H1 (cell line): Measurements from ENCODE around the gene NPM1. TPM values are rescaled to one million over a fixed set of nuclear protein-coding genes. Genes with fewer than 3 reads are reported as not detected.
A peak's percentile ranks its signal among the peaks of the same experiment; 100 is the strongest.

Experiments used
- CTCF ChIA-PET: fragments of 300-600 bp; sonication (Branson Sonifier 250); formaldehyde crosslinking; loops from one replicate; lab custom pipeline; 2021; ENCODE audit not compliant: partially characterized antibody; lab: Charles Lee
- POLR2A ChIA-PET: fragments of 300-600 bp; sonication (Branson Sonifier 250); formaldehyde crosslinking; loops from one replicate; lab custom pipeline; 2021; ENCODE audit warnings: inconsistent platforms; ENCODE audit not compliant: partially characterized antibody; lab: Charles Lee
- DNase-seq, 2 experiments: peaks; one replicate each; pipeline versions ENCODE4 v3.0.0 to v3.0.0-alpha.2; 2010 to 2022; ENCODE audit warnings: low spot score in 2 of 2, low read depth in 1 of 2, mixed read lengths in 1 of 2
- FAIRE-seq: peaks from 2 replicates; lab custom pipeline; 2011; peaks lifted over from hg19 to GRCh38; lab: Jason Lieb, UNC
- H2AFZ ChIP-seq: 2 replicates; pipeline ENCODE4 v1.8.1; 2012; ENCODE audit warnings: low read length, inconsistent platforms
- H2AK5ac ChIP-seq: 2 replicates; pipeline ENCODE4 v1.6.1; 2013; ENCODE audit warnings: low read depth, low read length
- H2BK120ac ChIP-seq: replicated peaks from 2 replicates; pipeline ENCODE3; 2013; ENCODE audit warnings: low read depth, low read length, inconsistent platforms
- H2BK12ac ChIP-seq: 2 replicates; pipeline ENCODE4 v1.6.1; 2013; ENCODE audit warnings: low read depth, low read length
- H2BK15ac ChIP-seq: 2 replicates; pipeline ENCODE4 v1.6.1; 2013; ENCODE audit warnings: low read length
- H2BK20ac ChIP-seq: 2 replicates; pipeline ENCODE4 v1.6.1; 2013; ENCODE audit warnings: low read length
- H2BK5ac ChIP-seq: 2 replicates; pipeline ENCODE4 v1.6.1; 2013; ENCODE audit warnings: low read depth, low read length
- H3K14ac ChIP-seq: 2 replicates; pipeline ENCODE4 v1.6.1; 2013; ENCODE audit warnings: inconsistent platforms; ENCODE audit not compliant: insufficient read length
- H3K18ac ChIP-seq: 2 replicates; pipeline ENCODE4 v1.6.1; 2013; ENCODE audit warnings: low read length; ENCODE audit errors: extremely low read depth
- H3K23ac ChIP-seq: 2 replicates; pipeline ENCODE4 v1.6.1; 2013; ENCODE audit warnings: inconsistent platforms; ENCODE audit not compliant: insufficient read length
- H3K23me2 ChIP-seq: 2 replicates; pipeline ENCODE4 v1.6.1; 2013; ENCODE audit warnings: low read depth, low read length
- H3K27ac ChIP-seq: 2 replicates; pipeline ENCODE4 v1.6.1; 2011; ENCODE audit warnings: low read depth, low read length, inconsistent platforms
- H3K27me3 ChIP-seq, 4 experiments: replicated peaks in 1 of 4; 1 replicate in 1 of 4; 2 replicates in 3 of 4; pipeline versions ENCODE4 v1.6.1 to v1.8.1; 2011 to 2013; ENCODE audit warnings: low read length in 3 of 4, mild to moderate bottlenecking in 3 of 4, inconsistent platforms in 2 of 4, mixed read lengths in 2 of 4, moderate library complexity in 1 of 4; ENCODE audit not compliant: control insufficient read depth in 3 of 4, insufficient read depth in 3 of 4; ENCODE audit errors: extremely low read depth in 1 of 4
- H3K36me3 ChIP-seq, 4 experiments: 2 replicates each; pipeline versions ENCODE4 v1.6.1 to v1.8.1; 2011 to 2013; ENCODE audit warnings: mild to moderate bottlenecking in 4 of 4, low read length in 3 of 4, moderate library complexity in 2 of 4, control low read depth in 1 of 4, inconsistent platforms in 1 of 4; ENCODE audit not compliant: insufficient read depth in 4 of 4, control insufficient read depth in 2 of 4
- H3K4ac ChIP-seq: replicated peaks from 2 replicates; pipeline ENCODE3; 2013; ENCODE audit warnings: low read length, low read depth, mixed read lengths, inconsistent platforms; ENCODE audit not compliant: insufficient read length
- H3K4me1 ChIP-seq, 4 experiments: replicated peaks in 1 of 4; 1 replicate in 1 of 4; 2 replicates in 3 of 4; pipeline versions ENCODE4 v1.6.1 to v1.8.1; 2011 to 2013; ENCODE audit warnings: low read length in 3 of 4, inconsistent platforms in 2 of 4, mixed read lengths in 1 of 4; ENCODE audit not compliant: insufficient read depth in 4 of 4, control insufficient read depth in 3 of 4
- H3K4me2 ChIP-seq, 2 experiments: 2 replicates each; pipeline versions ENCODE4 v1.6.1 to v1.8.1; 2011 to 2013; ENCODE audit warnings: low read depth in 2 of 2, low read length in 2 of 2, control low read depth in 1 of 2, inconsistent platforms in 1 of 2, mild to moderate bottlenecking in 1 of 2; ENCODE audit not compliant: insufficient read depth in 1 of 2
- H3K4me3 ChIP-seq, 4 experiments: fragments of 200-600, 300-600 bp in 1 of 4; sonication (generic), shearing (Covaris generic), sonication (Bioruptor Twin) in 1 of 4; 2 replicates each; pipeline versions ENCODE4 v1.5.1 to v1.8.1; 2011 to 2016; ENCODE audit warnings: low read length in 4 of 4, low read depth in 3 of 4, control low read depth in 2 of 4, inconsistent platforms in 2 of 4, mild to moderate bottlenecking in 2 of 4, mixed read lengths in 1 of 4, moderate library complexity in 1 of 4; ENCODE audit not compliant: insufficient read depth in 2 of 4; ENCODE audit errors: extremely low read depth in 1 of 4
- H3K56ac ChIP-seq: replicated peaks from 2 replicates; pipeline ENCODE3; 2013; ENCODE audit warnings: low read depth, mild to moderate bottlenecking, mixed read lengths, low read length, inconsistent platforms; ENCODE audit not compliant: insufficient read length
- H3K79me1 ChIP-seq: 2 replicates; pipeline ENCODE4 v1.6.1; 2013; ENCODE audit warnings: low read depth, low read length, control low read depth
- H3K79me2 ChIP-seq, 2 experiments: 2 replicates each; pipeline versions ENCODE4 v1.6.1 to v1.8.1; 2012 to 2013; ENCODE audit warnings: low read length in 2 of 2, mild to moderate bottlenecking in 2 of 2, inconsistent platforms in 1 of 2; ENCODE audit not compliant: insufficient read depth in 2 of 2, control insufficient read depth in 1 of 2
- H3K9ac ChIP-seq, 4 experiments: replicated peaks in 1 of 4; 1 replicate in 1 of 4; 2 replicates in 3 of 4; pipeline versions ENCODE4 v1.6.1 to v1.8.1; 2011 to 2013; ENCODE audit warnings: low read depth in 3 of 4, low read length in 3 of 4, control low read depth in 2 of 4, mild to moderate bottlenecking in 2 of 4, moderate library complexity in 2 of 4, inconsistent platforms in 1 of 4; ENCODE audit errors: extremely low read depth in 1 of 4
- H3K9me3 ChIP-seq, 2 experiments: 2 replicates each; pipeline versions ENCODE4 v1.6.1 to v1.8.1; 2012 to 2013; ENCODE audit warnings: mild to moderate bottlenecking in 2 of 2, moderate library complexity in 2 of 2, control low read depth in 1 of 2, inconsistent platforms in 1 of 2, low read depth in 1 of 2, low read length in 1 of 2, mixed read lengths in 1 of 2; ENCODE audit not compliant: insufficient read depth in 2 of 2
- H4K20me1 ChIP-seq, 2 experiments: replicated peaks in 1 of 2; 2 replicates each; pipeline versions ENCODE3 to v1.8.1; 2011 to 2013; ENCODE audit warnings: inconsistent platforms in 2 of 2, low read length in 2 of 2, mild to moderate bottlenecking in 1 of 2; ENCODE audit not compliant: insufficient read depth in 2 of 2, control insufficient read depth in 1 of 2
- H4K5ac ChIP-seq: 2 replicates; pipeline ENCODE4 v1.6.1; 2013; ENCODE audit warnings: low read length, low read depth, mixed read lengths, inconsistent platforms; ENCODE audit not compliant: insufficient read length
- H4K8ac ChIP-seq: 2 replicates; pipeline ENCODE4 v1.8.0; 2013; ENCODE audit warnings: mild to moderate bottlenecking, moderate library complexity, low read length, inconsistent platforms; ENCODE audit not compliant: insufficient read depth; ENCODE audit errors: extremely low read depth
- H4K91ac ChIP-seq: replicated peaks from 2 replicates; pipeline ENCODE3; 2013; ENCODE audit warnings: low read length, mixed read lengths, inconsistent platforms; ENCODE audit not compliant: insufficient read length
- CBX5 ChIP-seq: fragments of 300-800, 300-1000 bp; sonication (generic); IDR thresholded peaks from 2 replicates; pipeline ENCODE4 v1.7.1; 2016; ENCODE audit warnings: antibody characterized with exemption, low read length, low read depth
- CHD1 ChIP-seq: IDR thresholded peaks from 2 replicates; pipeline ENCODE4 v1.6.1; 2012; ENCODE audit warnings: low read depth, low read length, improper control_type of control experiment
- EZH2 ChIP-seq: fragments of 200-600 bp; sonication (generic); IDR thresholded peaks from 2 replicates; pipeline ENCODE4 v1.7.1; 2012; ENCODE audit warnings: low read depth, mild to moderate bottlenecking, moderate library complexity, low read length, inconsistent platforms; ENCODE audit not compliant: severe bottlenecking
- FOSL1 ChIP-seq: IDR thresholded peaks from 2 replicates; pipeline ENCODE4 v1.6.1; 2011; ENCODE audit warnings: mild to moderate bottlenecking, low read depth, low read length, moderate library complexity; ENCODE audit not compliant: insufficient read depth
- HDAC6 ChIP-seq: IDR thresholded peaks from one replicate; pipeline ENCODE4 v1.7.1; 2012; ENCODE audit warnings: low read depth, mild to moderate bottlenecking, inconsistent platforms, low read length, moderate library complexity
- KDM4A ChIP-seq: IDR thresholded peaks from one replicate; pipeline ENCODE4 v1.7.1; 2012; ENCODE audit warnings: low read depth, mild to moderate bottlenecking, moderate library complexity, low read length, inconsistent platforms; ENCODE audit not compliant: severe bottlenecking
- RFX5 ChIP-seq: IDR thresholded peaks from 2 replicates; pipeline ENCODE4 v1.6.1; 2011; ENCODE audit warnings: low read depth, low read length, improper control_type of control experiment, borderline replicate concordance
- TAF1 ChIP-seq: IDR thresholded peaks from 2 replicates; pipeline ENCODE4 v1.6.1; 2011; ENCODE audit warnings: mild to moderate bottlenecking, low read depth, low read length
- ZNF274 ChIP-seq: IDR thresholded peaks from 2 replicates; pipeline ENCODE4 v1.7.0; 2012; ENCODE audit warnings: low read length, borderline replicate concordance; ENCODE audit errors: extremely low read depth
- WGBS, 2 experiments: shearing (Covaris generic) in 1 of 2; methylation state at CpG; one replicate each; pipeline versions ENCODE4 v1.1.6 to v1.1.7; 2013 to 2015; ENCODE audit warnings: low lambda C conversion rate in 2 of 2, mixed read lengths in 2 of 2, inconsistent platforms in 1 of 2, low coverage in 1 of 2, missing lambda C conversion rate in 1 of 2; ENCODE audit not compliant: insufficient replicate concordance in 2 of 2, insufficient coverage in 1 of 2, insufficient read length in 1 of 2; ENCODE audit errors: extremely low coverage in 1 of 2, missing lambda C conversion rate in 1 of 2; 5-methylcytosine and 5-hydroxymethylcytosine counted together
- polyA plus RNA-seq, 7 experiments: library from polyadenylated mRNA; depleted of rRNA in 3 of 7; stranded (reverse) in 5 of 7; unstranded in 2 of 7; fragments of >200 nt in 5 of 7; fragments of 200-250 nt in 2 of 7; gene quantifications; 1 replicate in 5 of 7; 2 replicates in 1 of 7; 4 replicates in 1 of 7; pipeline versions ENCODE4 v1.2.1 to v1.2.3, GENCODE V29; 2011 to 2013; ENCODE audit warnings: missing spikeins in 2 of 7, mixed read lengths in 2 of 7
- total RNA-seq: library from RNA; stranded (reverse); fragmentation: NEBNext Ultra II Directional; extraction: Animal tissue kit (Norgen Biotek cat#: 25700); gene quantifications from 2 replicates; pipeline ENCODE4 v1.2.1, GENCODE V29; 2021
- TF ChIP-seq, protein P1 (sequence below): IDR thresholded peaks from 2 replicates; pipeline ENCODE4 v1.6.1; 2012; ENCODE audit warnings: inconsistent platforms
- TF ChIP-seq, protein P2 (sequence below), 3 experiments: IDR thresholded peaks; 1 replicate in 2 of 3; 2 replicates in 1 of 3; pipeline versions ENCODE4 v1.5.1 to v1.6.1; 2011; ENCODE audit warnings: low read length in 3 of 3, mild to moderate bottlenecking in 3 of 3, inconsistent platforms in 2 of 3, low read depth in 1 of 3, moderate library complexity in 1 of 3; ENCODE audit not compliant: insufficient read depth in 1 of 3; ENCODE audit errors: control extremely low read depth in 1 of 3

Gene NPM1
- total and polyA plus RNA-seq, 2 of the 8 experiments (the other 6 are each of a cell fraction or from before 2014, with no cell fraction given): 2,182 to 4,042 TPM

DNA sequence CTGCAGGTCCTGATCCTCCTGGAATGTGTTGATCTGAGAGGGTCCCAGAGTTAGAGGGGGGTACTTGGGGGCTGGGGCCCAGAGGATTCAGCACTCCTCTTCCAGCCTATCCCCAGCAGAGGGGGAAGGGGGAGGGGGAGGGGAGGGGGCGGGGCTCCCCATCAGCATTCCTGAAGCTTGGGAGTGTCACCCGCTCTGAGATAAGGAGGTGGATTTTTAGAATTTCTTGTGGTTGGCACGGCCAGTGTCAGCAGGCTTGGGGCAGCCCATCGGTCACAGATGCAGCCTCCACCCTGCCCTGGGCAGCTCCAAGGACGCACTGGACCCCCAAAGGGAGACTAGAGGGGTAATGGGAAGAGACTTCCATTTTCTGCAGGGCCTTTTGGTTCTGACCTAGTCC lies 37.1 kb downstream of the NPM1 start:
- Histone ChIP-seq H3K9me3 (no peaks in the 10 kb centered on the region), H4K20me1 (peaks cover 1 to 5% of the 10 kb centered on the region in 2 experiments), H2AFZ (no peak overlapping the region), H4K91ac (no peak overlapping the region), H3K36me3 (no peaks in the 10 kb centered on the region), H3K14ac (no peak overlapping the region), H3K18ac (no peak overlapping the region; the same call in 1 of the 2 replicates), H2BK12ac (no peak overlapping the region), H2AK5ac (no peak overlapping the region), H2BK120ac (no peak overlapping the region), H3K23me2 (peaks cover 6% of the 10 kb centered on the region; the same call in 1 of the 2 replicates), H3K56ac (no peak overlapping the region), H4K5ac (no peak overlapping the region), H3K4me3 (no peak overlapping the region), H2BK5ac (no peak overlapping the region), H3K4ac (no peak overlapping the region), H3K79me1 (no peaks in the 10 kb centered on the region), H2BK15ac (no peak overlapping the region), H2BK20ac (no peak overlapping the region), H3K23ac (no peak overlapping the region), H4K8ac (no peak overlapping the region; the same call in 1 of the 2 replicates), H3K4me2 (peak overlapping the region in 1 of 2 experiments; percentile 23; a peak in 1 of 4 replicates), H3K27ac (no peak overlapping the region), H3K9ac (no peak overlapping the region), H3K27me3 (peaks cover 19 to 29% (median 27%) of the 10 kb centered on the region in 4 experiments), H3K79me2 (no peaks in the 10 kb centered on the region), H3K4me1 (peaks cover 0 to 18% (median 14%) of the 10 kb centered on the region in 4 experiments; a peak in 6 of 7 replicates)
- no peak for DNase-seq
- WGBS, 2 experiments: 47% methylated on average over 3 of the region's 5 CpGs; no CpG with 5 or more reads in 1 of the 2 experiments
- FAIRE-seq: no peak
- ChIA-PET POLR2A (interaction anchor here (0.8 to 7.3 kb wide), 2 partner anchors 11 to 37 kb away, joined by 3 to 75 read pairs; partner anchors contain the start of gene NPM1), CTCF (interaction anchor here (7.2 kb wide), 1 partner anchor 59 kb away, joined by 64 read pairs; no protein-coding TSS in a partner anchor)
- no peak for TF ChIP-seq EZH2
- no peak for TF ChIP-seq FOSL1
- no peak for TF ChIP-seq CHD1
- TF ChIP-seq HDAC6: no peak
- TF ChIP-seq, protein P1, sequence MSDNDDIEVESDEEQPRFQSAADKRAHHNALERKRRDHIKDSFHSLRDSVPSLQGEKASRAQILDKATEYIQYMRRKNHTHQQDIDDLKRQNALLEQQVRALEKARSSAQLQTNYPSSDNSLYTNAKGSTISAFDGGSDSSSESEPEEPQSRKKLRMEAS: no peak
- no peak for TF ChIP-seq ZNF274
- TF ChIP-seq TAF1: no peak
- TF ChIP-seq RFX5: no peak
- TF ChIP-seq CBX5: no peak
- TF ChIP-seq KDM4A: no peak
- TF ChIP-seq, protein P2, sequence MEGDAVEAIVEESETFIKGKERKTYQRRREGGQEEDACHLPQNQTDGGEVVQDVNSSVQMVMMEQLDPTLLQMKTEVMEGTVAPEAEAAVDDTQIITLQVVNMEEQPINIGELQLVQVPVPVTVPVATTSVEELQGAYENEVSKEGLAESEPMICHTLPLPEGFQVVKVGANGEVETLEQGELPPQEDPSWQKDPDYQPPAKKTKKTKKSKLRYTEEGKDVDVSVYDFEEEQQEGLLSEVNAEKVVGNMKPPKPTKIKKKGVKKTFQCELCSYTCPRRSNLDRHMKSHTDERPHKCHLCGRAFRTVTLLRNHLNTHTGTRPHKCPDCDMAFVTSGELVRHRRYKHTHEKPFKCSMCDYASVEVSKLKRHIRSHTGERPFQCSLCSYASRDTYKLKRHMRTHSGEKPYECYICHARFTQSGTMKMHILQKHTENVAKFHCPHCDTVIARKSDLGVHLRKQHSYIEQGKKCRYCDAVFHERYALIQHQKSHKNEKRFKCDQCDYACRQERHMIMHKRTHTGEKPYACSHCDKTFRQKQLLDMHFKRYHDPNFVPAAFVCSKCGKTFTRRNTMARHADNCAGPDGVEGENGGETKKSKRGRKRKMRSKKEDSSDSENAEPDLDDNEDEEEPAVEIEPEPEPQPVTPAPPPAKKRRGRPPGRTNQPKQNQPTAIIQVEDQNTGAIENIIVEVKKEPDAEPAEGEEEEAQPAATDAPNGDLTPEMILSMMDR (IDR thresholded peaks at IDR 0.05; ENCODE audit: control extremely low read depth in 1 of 3, insufficient read depth in 1 of 3, low read depth in 1 of 3, low read length in 3 of 3): no peak
